SH-SY5Y (cell line): ENCODE data around the gene EMX2.

Experiments used
- GATA2 ChIP-seq: IDR thresholded peaks from 2 replicates; pipeline ENCODE4 v1.6.1; 2011; ENCODE audit warnings: mild to moderate bottlenecking, low read depth, low read length
- GATA3 ChIP-seq: IDR thresholded peaks from 2 replicates; pipeline ENCODE4 v1.6.1; 2011; ENCODE audit warnings: low read depth, mild to moderate bottlenecking, low read length, moderate library complexity

GRCh38 chr10:117591043-117591442, 48.5 kb downstream of the EMX2 start:
- TF ChIP-seq GATA3, result no peak
- no peak for TF ChIP-seq GATA2
